Heart left ventricle (tissue), 16 donors: ENCODE measurements around the gene DNMT3A. TPM values are rescaled to one million over a fixed set of nuclear protein-coding genes. Genes with fewer than 3 reads are reported as not detected.

Experiments
- ATAC-seq, 4 donors: fragments of 200-7000 bp; cut with Tn5 transposase; one replicate each; pipeline ENCODE4 v1.9.1; 2020 to 2022; ENCODE audit warnings: moderate library complexity in 4 of 4, mild to moderate bottlenecking in 3 of 4, moderate number of reproducible peaks in 1 of 4
- DNase-seq, 5 donors: peaks; one replicate each; pipeline ENCODE4 v3.0.0-alpha.2; 2020
- H3K27ac ChIP-seq, 12 donors: fragments of 200-600 bp; sonication (generic) in 4 of 12; one replicate each; pipeline versions ENCODE4 v1.5.0 to v1.8.0; 2016 to 2022; ENCODE audit warnings: mild to moderate bottlenecking in 2 of 12
- H3K27me3 ChIP-seq, 9 donors: fragments of 200-600 bp; sonication (generic) in 2 of 9; one replicate each; pipeline versions ENCODE4 v1.5.1 to v1.8.0; 2016 to 2022; ENCODE audit warnings: mild to moderate bottlenecking in 3 of 9
- H3K36me3 ChIP-seq, 9 donors: fragments of 200-600 bp; sonication (generic) in 2 of 9; one replicate each; pipeline versions ENCODE4 v1.5.0 to v1.8.0; 2018 to 2022; ENCODE audit warnings: mild to moderate bottlenecking in 2 of 9
- H3K4me1 ChIP-seq, 12 donors: fragments of 200-600 bp; sonication (generic) in 4 of 12; one replicate each; pipeline versions ENCODE4 v1.5.0 to v1.8.0; 2016 to 2022; ENCODE audit warnings: mild to moderate bottlenecking in 3 of 12
- H3K4me3 ChIP-seq, 12 donors: fragments of 200-600 bp; sonication (generic) in 4 of 12; one replicate each; pipeline versions ENCODE4 v1.5.0 to v1.8.0; 2017 to 2022; ENCODE audit warnings: mild to moderate bottlenecking in 9 of 12, moderate library complexity in 4 of 12
- H3K9me3 ChIP-seq, 12 donors: fragments of 200-600 bp; sonication (generic) in 4 of 12; one replicate each; pipeline versions ENCODE4 v1.5.0 to v1.8.0; 2016 to 2022; ENCODE audit warnings: mild to moderate bottlenecking in 1 of 12
- POLR2A ChIP-seq, 2 donors: fragments of 450-650 bp; IDR thresholded peaks; one replicate each; pipeline ENCODE4 v1.6.1; 2017; ENCODE audit warnings: antibody characterized with exemption in 2 of 2, mild to moderate bottlenecking in 2 of 2, moderate library complexity in 2 of 2
- WGBS, 4 donors: extraction: QIAGEN DNeasy Blood & Tissue Kit in 2 of 4; methylation state at CpG; one replicate each; pipeline versions ENCODE4 v1.1.5 to v1.1.7; 2013 to 2018; 5-methylcytosine and 5-hydroxymethylcytosine counted together
- intact Hi-C, 10 donors: fragments of 100-400 bp; cut with DNase I; formaldehyde crosslinking; loops; one replicate each; pipeline versions ENCODE4 v1.11.1 to v1.14.2; 2022
- polyA plus RNA-seq, 2 donors: library from polyadenylated mRNA; stranded (reverse); fragments of 200-250 nt; gene quantifications; one replicate each; pipeline ENCODE4 v1.2.3, GENCODE V29; 2013
- total RNA-seq, 9 donors: library from RNA; depleted of rRNA in 2 of 9; stranded (reverse); fragments of >200 nt in 2 of 9; fragmentation: NEBNext Ultra II Directional in 3 of 9; extraction: Animal tissue kit (Norgen Biotek cat#: 25700) in 3 of 9; gene quantifications; one replicate each; pipeline versions ENCODE4 v1.1.0 to v1.2.4, GENCODE V29; 2016 to 2023
- TF ChIP-seq, protein P1 (sequence below), 12 donors: fragments of 200-600 bp; sonication (generic) in 4 of 12; IDR thresholded peaks; one replicate each; pipeline versions ENCODE4 v1.5.0 to v1.8.0; 2018 to 2022; ENCODE audit warnings: antibody characterized with exemption in 12 of 12, mild to moderate bottlenecking in 5 of 12
- donor health status: ischemic (EF 13 %, LVEDD 7.1; RV severe dilation, severe dysfunction).
- donor health status: healthy with polysubstance abuse.
- donor health status: DM: no; HTN: yes; CAD: no.
- donor health status: DM: no; HTN: no; CAD: no.
- donor health status: ischemic (EF 25% LVEDD 6.9; RV normal size, moderate dysfunction).
- donor health status: ischemic (EF 25% LVEDD 5.7; RV mildly dilated, moderate dysfunction).
- donor health status: healthy.
- donor health status: DM: yes; HTN: yes; CAD: no.
- donor health status: ischemic (EF 35%, LVEDD 5.7; RV mildly dilated, moderate dysfunction).
- donor health status: nonischemic (EF 11% LVEDD 7.7; RV severe dilation, severe dysfunction).
- donor health status: DM: yes; HTN: yes; CAD: no.
- donor health status: PGD.
- donor health status: ischemic (EF 29% LVEDD 5.4; RV normal size, mild dysfunction).
- donor health status: nonischemic (EF 23%, LVEDD 6.1; RV moderate dilation, normal function).

DNMT3A gene
- total and polyA plus RNA-seq, 11 donors: 3.5 to 26.0 (median 16.0) TPM

DNA sequence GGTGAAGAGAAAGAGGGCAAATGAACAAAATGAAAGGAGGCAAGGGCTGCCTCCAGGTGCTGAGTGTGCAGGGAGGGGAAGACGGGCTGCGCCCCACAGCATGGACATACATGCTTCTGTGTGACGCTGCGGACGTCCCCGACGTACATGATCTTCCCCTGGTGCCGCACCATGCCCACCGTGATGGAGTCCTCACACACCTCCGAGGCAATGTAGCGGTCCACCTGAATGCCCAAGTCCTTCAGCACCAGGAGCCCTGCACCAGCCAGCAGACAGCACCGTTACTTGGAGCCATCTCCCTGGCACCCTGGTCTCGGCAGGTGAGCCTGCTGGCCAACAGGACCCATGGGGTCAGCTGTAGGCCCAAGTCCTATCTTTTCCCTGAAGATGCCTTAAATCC is 100.3 kb downstream of the DNMT3A start:
- TF ChIP-seq, protein P1, sequence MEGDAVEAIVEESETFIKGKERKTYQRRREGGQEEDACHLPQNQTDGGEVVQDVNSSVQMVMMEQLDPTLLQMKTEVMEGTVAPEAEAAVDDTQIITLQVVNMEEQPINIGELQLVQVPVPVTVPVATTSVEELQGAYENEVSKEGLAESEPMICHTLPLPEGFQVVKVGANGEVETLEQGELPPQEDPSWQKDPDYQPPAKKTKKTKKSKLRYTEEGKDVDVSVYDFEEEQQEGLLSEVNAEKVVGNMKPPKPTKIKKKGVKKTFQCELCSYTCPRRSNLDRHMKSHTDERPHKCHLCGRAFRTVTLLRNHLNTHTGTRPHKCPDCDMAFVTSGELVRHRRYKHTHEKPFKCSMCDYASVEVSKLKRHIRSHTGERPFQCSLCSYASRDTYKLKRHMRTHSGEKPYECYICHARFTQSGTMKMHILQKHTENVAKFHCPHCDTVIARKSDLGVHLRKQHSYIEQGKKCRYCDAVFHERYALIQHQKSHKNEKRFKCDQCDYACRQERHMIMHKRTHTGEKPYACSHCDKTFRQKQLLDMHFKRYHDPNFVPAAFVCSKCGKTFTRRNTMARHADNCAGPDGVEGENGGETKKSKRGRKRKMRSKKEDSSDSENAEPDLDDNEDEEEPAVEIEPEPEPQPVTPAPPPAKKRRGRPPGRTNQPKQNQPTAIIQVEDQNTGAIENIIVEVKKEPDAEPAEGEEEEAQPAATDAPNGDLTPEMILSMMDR (IDR thresholded peaks at IDR 0.05): no peak
- TF ChIP-seq POLR2A (IDR thresholded peaks at IDR 0.05): no peak
- 90 to 97% (median 96%) methylated on average over 12 to 13 of the region's 13 CpGs for WGBS, 4 donors

DNA sequence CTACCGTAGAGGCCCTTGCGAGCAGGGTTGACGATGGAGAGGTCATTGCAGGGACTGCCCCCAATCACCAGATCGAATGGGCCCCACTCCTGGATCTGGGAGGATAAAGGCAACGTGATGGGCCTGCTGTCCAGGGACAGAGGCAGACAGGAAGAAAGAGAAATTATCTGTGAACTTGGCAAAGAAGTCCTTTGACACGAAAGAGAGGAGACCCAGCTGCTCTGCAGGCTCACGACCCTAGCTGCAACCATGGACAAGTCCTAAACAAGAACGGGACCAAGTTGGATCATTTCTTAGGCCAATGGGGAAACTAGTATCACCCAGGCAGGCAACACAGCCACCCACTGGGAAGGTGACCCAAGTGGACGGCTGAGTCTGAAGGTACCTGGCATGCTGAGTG is 101.1 kb downstream of the DNMT3A start:
- WGBS, 4 donors: 71 to 81% (median 80%) methylated on average over 9 of the region's 9 CpGs
- DNase-seq: peak in 1 of 5 donors; percentile 23
- intact Hi-C loops: no loop called here
- Histone ChIP-seq H3K4me1 (peaks cover 0 to 20% (median 0%) of the 10 kb centered on the region in 12 donors), H3K27ac (no peak overlapping the region), H3K27me3 (no peaks in the 10 kb centered on the region), H3K9me3 (no peaks in the 10 kb centered on the region), H3K4me3 (no peak overlapping the region), H3K36me3 (peaks cover 3 to 100% (median 95%) of the 10 kb centered on the region in 9 donors)
- no peak for ATAC-seq
- TF ChIP-seq, protein P1 (IDR thresholded peaks at IDR 0.05): no peak
- TF ChIP-seq POLR2A (IDR thresholded peaks at IDR 0.05): no peak

More for the DNA sequence above, 100.3 kb downstream of the DNMT3A start:
- ATAC-seq: no peak
- Histone ChIP-seq H3K4me1 (peaks cover 0 to 16% (median 0%) of the 10 kb centered on the region in 12 donors), H3K27ac (no peak overlapping the region), H3K9me3 (no peaks in the 10 kb centered on the region), H3K36me3 (peaks cover 3 to 100% (median 95%) of the 10 kb centered on the region in 9 donors), H3K27me3 (no peaks in the 10 kb centered on the region), H3K4me3 (no peak overlapping the region)
- intact Hi-C loops: no loop called here
- peak in 1 of 5 donors; percentile 7 for DNase-seq

DNA sequence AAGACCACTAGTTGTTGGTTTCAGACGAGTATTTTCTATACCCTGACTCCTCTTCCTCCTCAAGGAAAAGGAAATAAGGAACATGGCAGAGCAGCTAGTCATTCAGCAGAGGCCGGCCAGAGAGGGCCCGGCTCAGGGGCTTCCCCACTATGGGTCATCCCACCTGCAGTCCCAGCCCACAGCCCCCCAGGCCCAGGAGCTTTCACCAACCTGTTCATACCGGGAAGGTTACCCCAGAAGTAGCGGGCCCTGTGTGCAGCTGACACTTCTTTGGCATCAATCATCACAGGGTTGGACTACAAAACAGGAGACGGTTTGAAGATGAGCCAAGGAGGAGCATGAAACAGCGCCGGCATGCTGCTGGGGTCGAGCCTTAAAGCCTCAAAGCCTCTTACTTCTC is 102.8 kb downstream of the DNMT3A start:
- 89 to 92% (median 90%) methylated on average over 8 to 9 of the region's 9 CpGs for WGBS, 4 donors
- H3K27ac ChIP-seq: no peak overlapping the region
- peaks cover 1 to 100% (median 95%) of the 10 kb centered on the region in 9 donors for H3K36me3 ChIP-seq
- no peaks in the 10 kb centered on the region for H3K9me3 ChIP-seq
- DNase-seq (peak in 1 of 5 donors; percentile 37), ATAC-seq (no peak)
- no peaks in the 10 kb centered on the region for H3K27me3 ChIP-seq
- no peak overlapping the region for H3K4me3 ChIP-seq
- intact Hi-C loops: no loop called here
- TF ChIP-seq POLR2A (IDR thresholded peaks at IDR 0.05): no peak
- TF ChIP-seq, protein P1 (IDR thresholded peaks at IDR 0.05): no peak
- H3K4me1 ChIP-seq: peaks cover 0 to 20% (median 0%) of the 10 kb centered on the region in 12 donors

DNA sequence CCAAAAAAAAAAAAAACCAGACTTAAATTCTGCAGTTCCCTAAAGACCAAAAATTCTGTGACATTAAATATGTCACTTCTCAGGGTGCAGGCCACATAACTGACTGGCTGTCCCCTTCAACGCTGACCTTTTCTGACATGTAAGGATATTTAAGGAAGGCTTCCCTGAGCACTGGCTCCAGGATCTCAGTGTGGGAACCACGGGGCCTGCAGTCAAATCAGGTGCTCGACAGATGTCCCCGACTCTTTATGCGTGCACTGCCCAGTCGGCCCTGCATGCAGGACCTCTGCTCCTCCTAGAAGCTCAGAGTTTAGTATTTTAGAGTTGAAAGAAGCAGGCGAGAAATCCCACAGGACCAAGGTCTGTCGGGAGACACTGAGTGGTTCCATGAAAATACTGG is 104.0 kb downstream of the DNMT3A start:
- no peaks in the 10 kb centered on the region for H3K27me3 ChIP-seq
- no peak overlapping the region for H3K4me3 ChIP-seq
- 52 to 68% (median 57%) methylated on average over 8 of the region's 8 CpGs for WGBS, 4 donors
- no peak for TF ChIP-seq POLR2A (IDR thresholded peaks at IDR 0.05)
- TF ChIP-seq, protein P1 (IDR thresholded peaks at IDR 0.05): no peak
- peak in 1 of 5 donors; percentile 20 for DNase-seq
- ATAC-seq: peak in 3 of 4 donors; percentile 35 to 49 (median 35)
- no peaks in the 10 kb centered on the region for H3K9me3 ChIP-seq
- intact Hi-C loops: no loop called here
- H3K4me1 ChIP-seq: peaks cover 0 to 20% (median 0%) of the 10 kb centered on the region in 12 donors
- H3K36me3 ChIP-seq: peaks cover 0 to 100% (median 95%) of the 10 kb centered on the region in 9 donors
- peak overlapping the region in 2 of 12 donors; percentile 19 to 28 for H3K27ac ChIP-seq
